NT2/D1 (cell line): ENCODE data around the gene SIK3.

Experiments used
- DNase-seq: peaks from one replicate; pipeline ENCODE4 v3.0.0-alpha.2; 2011; ENCODE audit warnings: low read depth, low spot score
- H3K27me3 ChIP-seq: 2 replicates; pipeline ENCODE4 v1.6.0; 2011; ENCODE audit warnings: mild to moderate bottlenecking; ENCODE audit not compliant: insufficient read length, insufficient read depth
- H3K36me3 ChIP-seq: 2 replicates; pipeline ENCODE4 v1.6.1; 2011; ENCODE audit warnings: mild to moderate bottlenecking, low read length, mixed read lengths; ENCODE audit not compliant: insufficient read depth, insufficient read length
- H3K4me1 ChIP-seq: 2 replicates; pipeline ENCODE4 v1.5.1; 2011; ENCODE audit not compliant: insufficient read depth, insufficient read length
- H3K4me3 ChIP-seq: 2 replicates; pipeline ENCODE4 v1.5.1; 2011; ENCODE audit warnings: low read depth; ENCODE audit not compliant: insufficient read length
- H3K9ac ChIP-seq: 2 replicates; pipeline ENCODE4 v1.6.0; 2011; ENCODE audit warnings: low read depth; ENCODE audit not compliant: insufficient read length
- H3K9me3 ChIP-seq: 2 replicates; pipeline ENCODE4 v1.5.1; 2011; ENCODE audit warnings: mild to moderate bottlenecking, low read length; ENCODE audit not compliant: insufficient read depth
- SUZ12 ChIP-seq: IDR thresholded peaks from 2 replicates; pipeline ENCODE4 v1.6.1; 2011; ENCODE audit not compliant: insufficient read length, insufficient read depth; ENCODE audit errors: extremely low read depth
- YY1 ChIP-seq: IDR thresholded peaks from 2 replicates; pipeline ENCODE4 v1.6.1; 2011; ENCODE audit not compliant: insufficient read length, insufficient read depth
- ZNF274 ChIP-seq: IDR thresholded peaks from 2 replicates; pipeline ENCODE4 v1.6.1; 2011; ENCODE audit warnings: mild to moderate bottlenecking, low read depth, low read length

The SIK3 gene

GRCh38 chr11:116828632-116829524 lies 269.4 kb downstream of the SIK3 start:
- no peak for TF ChIP-seq SUZ12
- no peak for DNase-seq
- Histone ChIP-seq H3K27me3 (peaks cover 11% of the 10 kb centered on the region), H3K4me1 (peaks cover 15% of the 10 kb centered on the region), H3K36me3 (no peaks in the 10 kb centered on the region), H3K9ac (no peak overlapping the region), H3K9me3 (no peaks in the 10 kb centered on the region), H3K4me3 (no peak overlapping the region)

- no peaks in the 10 kb centered on the region for H3K36me3 ChIP-seq
- H3K9ac ChIP-seq: no peak overlapping the region
- H3K4me3 ChIP-seq: no peak overlapping the region
- peaks cover 11% of the 10 kb centered on the region for H3K27me3 ChIP-seq
- TF ChIP-seq ZNF274 (no peak), YY1 (no peak), SUZ12 (no peak)
- H3K9me3 ChIP-seq: no peaks in the 10 kb centered on the region
- no peak for DNase-seq
- peaks cover 18% of the 10 kb centered on the region for H3K4me1 ChIP-seq
These were observed 270.8 kb downstream of the SIK3 start for GRCh38 chr11:116827461-116827860.

GRCh38 chr11:116826751-116827431 lies 271.3 kb downstream of the SIK3 start:
- TF ChIP-seq ZNF274: no peak
- no peak for TF ChIP-seq SUZ12
- no peak for TF ChIP-seq YY1
- no peak overlapping the region for H3K9ac ChIP-seq

GRCh38 chr11:116825854-116826750 lies 272.1 kb downstream of the SIK3 start:
- Histone ChIP-seq H3K4me1 (peaks cover 18% of the 10 kb centered on the region), H3K9me3 (no peaks in the 10 kb centered on the region), H3K4me3 (no peak overlapping the region), H3K27me3 (peaks cover 11% of the 10 kb centered on the region), H3K36me3 (no peaks in the 10 kb centered on the region), H3K9ac (no peak overlapping the region)
- DNase-seq: no peak
- TF ChIP-seq YY1 (no peak), ZNF274 (no peak), SUZ12 (no peak)

More at GRCh38 chr11:116826751-116827431, 271.3 kb downstream of the SIK3 start:
- Histone ChIP-seq H3K27me3 (peaks cover 11% of the 10 kb centered on the region), H3K4me1 (peaks cover 18% of the 10 kb centered on the region), H3K4me3 (no peak overlapping the region), H3K9me3 (no peaks in the 10 kb centered on the region), H3K36me3 (no peaks in the 10 kb centered on the region)
- no peak for DNase-seq

- Histone ChIP-seq H3K9me3 (no peaks in the 10 kb centered on the region), H3K4me3 (no peak overlapping the region), H3K4me1 (peaks cover 18% of the 10 kb centered on the region), H3K36me3 (no peaks in the 10 kb centered on the region), H3K27me3 (peaks cover 11% of the 10 kb centered on the region), H3K9ac (no peak overlapping the region)
- no peak for DNase-seq
- TF ChIP-seq SUZ12 (no peak), ZNF274 (no peak), YY1 (no peak)
These were observed 272.8 kb downstream of the SIK3 start for GRCh38 chr11:116825434-116825833.

GRCh38 chr11:116823031-116823843 lies 275.0 kb downstream of the SIK3 start, which contains the start of gene APOA4:
Gene APOA4, minus strand, starts transcription at chr11:116823304. Its CDS starts 113 bp downstream, at chr11:116823191.
- no peak for TF ChIP-seq SUZ12
- no peak for TF ChIP-seq YY1
- no peak for TF ChIP-seq ZNF274
- Histone ChIP-seq H3K9me3 (no peaks in the 10 kb centered on the region), H3K27me3 (peaks cover 11% of the 10 kb centered on the region), H3K36me3 (no peaks in the 10 kb centered on the region), H3K9ac (no peak within 1 kb of the TSS), H3K4me1 (peaks cover 14% of the 10 kb centered on the region), H3K4me3 (no peak within 1 kb of the TSS)
- DNase-seq: no peak
